Fibroblast of skin of scalp (primary cell): Measurements from ENCODE around the gene CHP1.
"Not testable (repeated sequence)": the region's sequence is repeated elsewhere in the genome, so short reads cannot be mapped to it uniquely, and the experiment has no call there.

ENCODE experiments used
- DNase-seq: peaks from one replicate; pipeline ENCODE4 v3.0.0-alpha.2; 2013

Gene CHP1

GRCh38 chr15:41301139-41301538 is 70.1 kb downstream of the CHP1 start:
- not testable (repeated sequence) for DNase-seq

GRCh38 chr15:41301587-41301986 is 70.5 kb downstream of the CHP1 start:
- no peak for DNase-seq

- no peak for DNase-seq
Measured at GRCh38 chr15:41304149-41304770, 73.2 kb downstream of the CHP1 start.

GRCh38 chr15:41307679-41308078 is 76.6 kb downstream of the CHP1 start:
- DNase-seq = no peak

GRCh38 chr15:41309226-41309905 is 78.3 kb downstream of the CHP1 start:
- DNase-seq = no peak

GRCh38 chr15:41320805-41321330 is 89.8 kb downstream of the CHP1 start:
- not testable (repeated sequence) for DNase-seq

GRCh38 chr15:41323611-41324010 is 92.5 kb downstream of the CHP1 start:
- no peak for DNase-seq

- DNase-seq = no peak
Measured at GRCh38 chr15:41331281-41331680, 100.2 kb downstream of the CHP1 start.
